Tibial nerve (tissue), 4 donors: Measurements from ENCODE around the gene NUAK1.

Experiments
- CTCF ChIP-seq, 5 experiments: fragments of 200-600 bp in 3 of 5; fragments of 450-650 bp in 2 of 5; sonication (generic) in 3 of 5; IDR thresholded peaks; one replicate each; pipeline ENCODE4 v1.5.1; 2016 to 2019; ENCODE audit warnings: antibody characterized with exemption in 5 of 5, mild to moderate bottlenecking in 3 of 5, moderate library complexity in 2 of 5
- EP300 ChIP-seq, 2 donors: sonication (generic); formaldehyde crosslinking; IDR thresholded peaks; one replicate each; pipeline ENCODE4 v1.6.1; 2017; ENCODE audit warnings: antibody characterized with exemption in 2 of 2, mild to moderate bottlenecking in 1 of 2
- POLR2A ChIP-seq, 2 donors: fragments of 450-650 bp; IDR thresholded peaks; one replicate each; pipeline ENCODE4 v1.6.1; 2017; ENCODE audit warnings: antibody characterized with exemption in 2 of 2, mild to moderate bottlenecking in 2 of 2, moderate library complexity in 2 of 2

GRCh38 chr12:106040521-106040920, 98.2 kb downstream of the NUAK1 start:
- TF ChIP-seq CTCF (IDR thresholded peaks at IDR 0.05) (no peak), POLR2A (IDR thresholded peaks at IDR 0.05) (no peak), EP300 (IDR thresholded peaks at IDR 0.05) (no peak)
